ENCODE data around the gene ERMP1. TPM values are rescaled to one million over a fixed set of nuclear protein-coding genes. Genes with fewer than 3 reads are reported as not detected.

The ERMP1 gene
- total and polyA plus RNA-seq, 2 donors (not counting 3 experiments of a cell fraction or from before 2014, with no cell fraction given): 9.7 to 16.6 TPM

DNA sequence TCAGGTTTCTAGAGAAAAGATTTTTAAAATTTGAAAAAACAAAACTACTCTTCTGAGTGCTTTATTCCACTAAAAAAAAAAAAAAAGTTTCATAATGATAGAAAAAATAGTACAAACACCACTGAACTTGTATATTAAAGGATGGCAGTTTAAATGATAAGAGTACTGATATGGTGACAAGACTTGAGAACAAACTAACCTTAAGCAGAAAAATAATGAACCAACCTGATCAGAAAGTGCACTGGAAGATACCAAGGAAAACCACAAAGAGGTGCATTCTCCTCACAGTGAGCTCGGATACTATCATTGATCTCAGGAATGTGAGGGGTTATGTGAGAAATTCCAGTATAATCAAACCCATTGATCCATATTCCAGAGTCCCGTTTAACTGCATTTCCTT is 34.3 kb downstream of the ERMP1 start:
- Histone ChIP-seq H3K36me3 (ENCODE audit: control insufficient read depth in 2 of 2, extremely low read depth in 1 of 2, insufficient read depth in 2 of 2, low read length in 2 of 2) (no peaks in the 10 kb centered on the region), H3K4me3 (replicated peaks in 1 of 3; ENCODE audit: insufficient read depth in 1 of 3, low read depth in 1 of 3, low read length in 3 of 3) (no peak overlapping the region), H4K20me1 (replicated peaks; ENCODE audit: control insufficient read depth, extremely low read depth, insufficient read depth, low read length) (no peaks in the 10 kb centered on the region), H3K9me3 (replicated peaks; ENCODE audit: control insufficient read depth, insufficient read depth, low read length) (no peaks in the 10 kb centered on the region), H3K9ac (replicated peaks; ENCODE audit: extremely low read depth, insufficient read depth, low read length) (no peak overlapping the region), H3K27ac (ENCODE audit: insufficient read depth, low read depth, low read length) (no peak overlapping the region), H3K79me2 (ENCODE audit: control insufficient read depth, insufficient read depth, low read length) (no peaks in the 10 kb centered on the region), H3K27me3 (ENCODE audit: control insufficient read depth in 2 of 2, insufficient read depth in 2 of 2, low read length in 2 of 2) (no peaks in the 10 kb centered on the region), H3K9me1 (replicated peaks; ENCODE audit: control insufficient read depth, extremely low read depth, insufficient read depth, low read length) (no peaks in the 10 kb centered on the region), H2AFZ (ENCODE audit: low read depth, low read length) (no peak overlapping the region), H3K4me2 (ENCODE audit: insufficient read depth, low read length) (no peak overlapping the region), H3K4me1 (ENCODE audit: control insufficient read depth, extremely low read depth, insufficient read depth, low read length) (peaks cover 2% of the 10 kb centered on the region)
- POLR2A ChIA-PET: no interaction called here
- DNase-seq (ENCODE audit: low read depth, low spot score) (no peak), FAIRE-seq (no peak)
- CTCF ChIA-PET: interaction anchor here (0.6 to 4.0 kb wide), 48 partner anchors 9 to 786 kb away, joined by 3 to 110 read pairs (median 4); partner anchors contain the start of genes ERMP1 and RANBP6
- BruUV-seq (replicated peaks): no TSS peak
- dilution Hi-C loops (cut with MboI; ENCODE audit: extremely low pct_ligation_motif_present, low sequenced_read_pairs): no loop called here
- intact Hi-C loops (cut with micrococcal nuclease): loop anchor here (2.0 to 10.0 kb wide), 3 partner anchors 210 to 508 kb away; a partner anchor contains a TSS
- TF ChIP-seq, protein P1, sequence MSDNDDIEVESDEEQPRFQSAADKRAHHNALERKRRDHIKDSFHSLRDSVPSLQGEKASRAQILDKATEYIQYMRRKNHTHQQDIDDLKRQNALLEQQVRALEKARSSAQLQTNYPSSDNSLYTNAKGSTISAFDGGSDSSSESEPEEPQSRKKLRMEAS (IDR thresholded peaks at IDR 0.05; ENCODE audit: insufficient read depth, insufficient read length): no peak
- no peak for TF ChIP-seq GATA2 (IDR thresholded peaks at IDR 0.05; ENCODE audit: insufficient read depth, insufficient read length, low read depth, low read length)
- TF ChIP-seq, protein P2, sequence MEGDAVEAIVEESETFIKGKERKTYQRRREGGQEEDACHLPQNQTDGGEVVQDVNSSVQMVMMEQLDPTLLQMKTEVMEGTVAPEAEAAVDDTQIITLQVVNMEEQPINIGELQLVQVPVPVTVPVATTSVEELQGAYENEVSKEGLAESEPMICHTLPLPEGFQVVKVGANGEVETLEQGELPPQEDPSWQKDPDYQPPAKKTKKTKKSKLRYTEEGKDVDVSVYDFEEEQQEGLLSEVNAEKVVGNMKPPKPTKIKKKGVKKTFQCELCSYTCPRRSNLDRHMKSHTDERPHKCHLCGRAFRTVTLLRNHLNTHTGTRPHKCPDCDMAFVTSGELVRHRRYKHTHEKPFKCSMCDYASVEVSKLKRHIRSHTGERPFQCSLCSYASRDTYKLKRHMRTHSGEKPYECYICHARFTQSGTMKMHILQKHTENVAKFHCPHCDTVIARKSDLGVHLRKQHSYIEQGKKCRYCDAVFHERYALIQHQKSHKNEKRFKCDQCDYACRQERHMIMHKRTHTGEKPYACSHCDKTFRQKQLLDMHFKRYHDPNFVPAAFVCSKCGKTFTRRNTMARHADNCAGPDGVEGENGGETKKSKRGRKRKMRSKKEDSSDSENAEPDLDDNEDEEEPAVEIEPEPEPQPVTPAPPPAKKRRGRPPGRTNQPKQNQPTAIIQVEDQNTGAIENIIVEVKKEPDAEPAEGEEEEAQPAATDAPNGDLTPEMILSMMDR (IDR thresholded peaks at IDR 0.05; ENCODE audit: extremely low read depth in 1 of 2, insufficient read depth in 1 of 2, low read depth in 1 of 2, low read length in 2 of 2): no peak
- no peak for TF ChIP-seq MYC (IDR thresholded peaks at IDR 0.05; ENCODE audit: low read depth, low read length)
- no peak for TF ChIP-seq POLR2AphosphoS5 (IDR thresholded peaks at IDR 0.05; ENCODE audit: insufficient read depth, low read depth, low read length)

All from endothelial cell of umbilical vein (primary cell).